Pericardium fibroblast (primary cell): ENCODE measurements around the gene POU5F2. TPM values are rescaled to one million over a fixed set of nuclear protein-coding genes. Genes with fewer than 3 reads are reported as not detected.

ENCODE experiments used
- total RNA-seq: library from RNA; depleted of rRNA; stranded (reverse); fragments of >200 nt; gene quantifications from 2 replicates; pipeline ENCODE4 v1.2.3, GENCODE V29; 2015

The POU5F2 gene, protein sequence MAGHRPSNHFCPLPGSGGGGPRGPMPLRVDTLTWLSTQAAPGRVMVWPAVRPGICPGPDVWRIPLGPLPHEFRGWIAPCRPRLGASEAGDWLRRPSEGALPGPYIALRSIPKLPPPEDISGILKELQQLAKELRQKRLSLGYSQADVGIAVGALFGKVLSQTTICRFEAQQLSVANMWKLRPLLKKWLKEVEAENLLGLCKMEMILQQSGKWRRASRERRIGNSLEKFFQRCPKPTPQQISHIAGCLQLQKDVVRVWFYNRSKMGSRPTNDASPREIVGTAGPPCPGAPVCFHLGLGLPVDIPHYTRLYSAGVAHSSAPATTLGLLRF
- total RNA-seq, result 0.12 and 0.34 TPM in 2 replicates

DNA sequence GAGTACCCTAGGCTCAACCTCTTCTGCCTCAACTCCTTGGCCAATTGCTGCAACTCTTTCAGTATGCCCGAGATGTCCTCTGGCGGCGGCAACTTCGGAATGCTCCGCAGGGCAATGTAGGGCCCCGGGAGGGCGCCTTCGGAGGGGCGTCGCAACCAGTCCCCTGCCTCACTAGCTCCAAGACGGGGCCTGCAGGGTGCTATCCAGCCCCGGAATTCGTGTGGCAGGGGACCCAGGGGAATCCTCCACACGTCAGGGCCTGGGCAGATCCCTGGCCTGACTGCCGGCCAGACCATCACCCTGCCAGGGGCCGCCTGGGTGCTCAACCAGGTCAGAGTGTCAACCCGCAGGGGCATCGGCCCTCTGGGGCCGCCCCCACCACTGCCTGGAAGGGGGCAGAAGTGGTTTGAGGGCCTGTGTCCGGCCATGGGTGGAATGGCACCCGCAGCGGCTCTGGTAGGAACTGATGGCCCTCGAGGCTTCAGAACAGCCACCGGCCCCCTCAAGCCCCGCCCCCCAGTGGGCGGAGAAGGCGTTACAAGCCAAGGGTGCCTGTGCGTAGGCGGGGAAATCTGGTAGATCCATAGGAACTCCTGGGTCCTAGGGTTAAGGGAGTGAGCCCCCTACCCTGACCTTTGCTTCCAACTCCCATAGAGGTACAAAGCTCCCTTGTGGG, at the start of gene POU5F2:
Gene POU5F2, minus strand, starts transcription at position 465 of the 676 bp plus-strand sequence. Its CDS starts 37 bp downstream, at position 428.

Other genes with a start within 250 kb of the POU5F2 start
- 24.2 and 28.7 TPM in 2 replicates for gene NR2F1-AS1, start 160.4 kb downstream of the POU5F2 start, total RNA-seq
- 46.8 and 175 TPM in 2 replicates for gene NR2F1, start 158.4 kb downstream of the POU5F2 start, total RNA-seq